Measurements from ENCODE around the gene SLC44A3.

GRCh38 chr1:94917251-94917650 lies 97.1 kb downstream of the SLC44A3 start:
- TF ChIP-seq GATAD2B (IDR thresholded peaks at IDR 0.05; ENCODE audit: borderline replicate concordance) (no peak), NR0B1 (IDR thresholded peaks at IDR 0.05; ENCODE audit: partially characterized antibody) (no peak), HDAC1 (IDR thresholded peaks at IDR 0.05) (no peak), PCBP1 (IDR thresholded peaks at IDR 0.05; ENCODE audit: low read depth, low read length, poor library complexity, severe bottlenecking) (no peak), SP1 (CRISPR knock-in tag; IDR thresholded peaks at IDR 0.05) (no peak), EZH2 (IDR thresholded peaks at IDR 0.05; ENCODE audit: borderline replicate concordance, low read depth, low read length) (no peak), POLR2A (conservative IDR thresholded peaks at IDR 0.05) (no peak), ZNF274 (IDR thresholded peaks at IDR 0.05; ENCODE audit: borderline replicate concordance, low read depth, low read length) (no peak), HDGF (IDR thresholded peaks at IDR 0.05) (no peak)
- TF ChIP-seq, protein P1, sequence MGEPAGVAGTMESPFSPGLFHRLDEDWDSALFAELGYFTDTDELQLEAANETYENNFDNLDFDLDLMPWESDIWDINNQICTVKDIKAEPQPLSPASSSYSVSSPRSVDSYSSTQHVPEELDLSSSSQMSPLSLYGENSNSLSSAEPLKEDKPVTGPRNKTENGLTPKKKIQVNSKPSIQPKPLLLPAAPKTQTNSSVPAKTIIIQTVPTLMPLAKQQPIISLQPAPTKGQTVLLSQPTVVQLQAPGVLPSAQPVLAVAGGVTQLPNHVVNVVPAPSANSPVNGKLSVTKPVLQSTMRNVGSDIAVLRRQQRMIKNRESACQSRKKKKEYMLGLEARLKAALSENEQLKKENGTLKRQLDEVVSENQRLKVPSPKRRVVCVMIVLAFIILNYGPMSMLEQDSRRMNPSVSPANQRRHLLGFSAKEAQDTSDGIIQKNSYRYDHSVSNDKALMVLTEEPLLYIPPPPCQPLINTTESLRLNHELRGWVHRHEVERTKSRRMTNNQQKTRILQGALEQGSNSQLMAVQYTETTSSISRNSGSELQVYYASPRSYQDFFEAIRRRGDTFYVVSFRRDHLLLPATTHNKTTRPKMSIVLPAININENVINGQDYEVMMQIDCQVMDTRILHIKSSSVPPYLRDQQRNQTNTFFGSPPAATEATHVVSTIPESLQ (CRISPR knock-in tag; IDR thresholded peaks at IDR 0.05): no peak
- TF ChIP-seq, protein P2, sequence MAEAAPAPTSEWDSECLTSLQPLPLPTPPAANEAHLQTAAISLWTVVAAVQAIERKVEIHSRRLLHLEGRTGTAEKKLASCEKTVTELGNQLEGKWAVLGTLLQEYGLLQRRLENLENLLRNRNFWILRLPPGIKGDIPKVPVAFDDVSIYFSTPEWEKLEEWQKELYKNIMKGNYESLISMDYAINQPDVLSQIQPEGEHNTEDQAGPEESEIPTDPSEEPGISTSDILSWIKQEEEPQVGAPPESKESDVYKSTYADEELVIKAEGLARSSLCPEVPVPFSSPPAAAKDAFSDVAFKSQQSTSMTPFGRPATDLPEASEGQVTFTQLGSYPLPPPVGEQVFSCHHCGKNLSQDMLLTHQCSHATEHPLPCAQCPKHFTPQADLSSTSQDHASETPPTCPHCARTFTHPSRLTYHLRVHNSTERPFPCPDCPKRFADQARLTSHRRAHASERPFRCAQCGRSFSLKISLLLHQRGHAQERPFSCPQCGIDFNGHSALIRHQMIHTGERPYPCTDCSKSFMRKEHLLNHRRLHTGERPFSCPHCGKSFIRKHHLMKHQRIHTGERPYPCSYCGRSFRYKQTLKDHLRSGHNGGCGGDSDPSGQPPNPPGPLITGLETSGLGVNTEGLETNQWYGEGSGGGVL (CRISPR knock-in tag; IDR thresholded peaks at IDR 0.05): no peak
- TF ChIP-seq, protein P3, sequence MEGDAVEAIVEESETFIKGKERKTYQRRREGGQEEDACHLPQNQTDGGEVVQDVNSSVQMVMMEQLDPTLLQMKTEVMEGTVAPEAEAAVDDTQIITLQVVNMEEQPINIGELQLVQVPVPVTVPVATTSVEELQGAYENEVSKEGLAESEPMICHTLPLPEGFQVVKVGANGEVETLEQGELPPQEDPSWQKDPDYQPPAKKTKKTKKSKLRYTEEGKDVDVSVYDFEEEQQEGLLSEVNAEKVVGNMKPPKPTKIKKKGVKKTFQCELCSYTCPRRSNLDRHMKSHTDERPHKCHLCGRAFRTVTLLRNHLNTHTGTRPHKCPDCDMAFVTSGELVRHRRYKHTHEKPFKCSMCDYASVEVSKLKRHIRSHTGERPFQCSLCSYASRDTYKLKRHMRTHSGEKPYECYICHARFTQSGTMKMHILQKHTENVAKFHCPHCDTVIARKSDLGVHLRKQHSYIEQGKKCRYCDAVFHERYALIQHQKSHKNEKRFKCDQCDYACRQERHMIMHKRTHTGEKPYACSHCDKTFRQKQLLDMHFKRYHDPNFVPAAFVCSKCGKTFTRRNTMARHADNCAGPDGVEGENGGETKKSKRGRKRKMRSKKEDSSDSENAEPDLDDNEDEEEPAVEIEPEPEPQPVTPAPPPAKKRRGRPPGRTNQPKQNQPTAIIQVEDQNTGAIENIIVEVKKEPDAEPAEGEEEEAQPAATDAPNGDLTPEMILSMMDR (IDR thresholded peaks at IDR 0.05 in 2 of 3, conservative IDR thresholded peaks at IDR 0.05 in 1 of 3; ENCODE audit: insufficient read depth in 2 of 3, low read depth in 1 of 3, low read length in 3 of 3): no peak

All from K562 (cell line).